Measurements from ENCODE around the gene HES5. TPM values are rescaled to one million over a fixed set of nuclear protein-coding genes. Genes with fewer than 3 reads are reported as not detected.

Gene HES5
- total and polyA plus RNA-seq, 2 donors (not counting 1 experiment from before 2014, with no cell fraction given) = not detected

DNA sequence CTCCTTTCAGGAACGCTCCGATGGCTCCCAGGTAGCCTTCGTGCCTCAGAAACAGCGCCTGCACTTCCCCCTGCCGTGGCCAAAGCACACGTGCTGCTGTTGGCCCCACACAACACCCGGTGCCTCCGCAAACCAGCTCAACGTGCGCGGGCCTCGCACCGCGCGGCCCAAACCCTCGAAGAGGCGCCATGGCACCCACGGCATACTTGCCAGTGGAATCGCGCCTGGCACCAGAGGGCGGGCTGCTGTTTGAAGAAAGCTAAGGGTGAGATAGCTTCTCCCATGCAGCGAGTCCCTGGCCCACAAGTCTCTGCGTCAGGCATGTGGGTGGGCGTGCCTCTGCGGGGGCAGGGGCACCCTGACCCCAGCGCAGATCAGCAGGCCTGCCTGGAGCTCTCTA, 11.5 kb downstream of the HES5 start:
- Histone ChIP-seq H2AFZ (ENCODE audit: low read length) (no peak overlapping the region), H3K9me3 (ENCODE audit: control insufficient read depth, insufficient read depth, low read depth, low read length) (no peaks in the 10 kb centered on the region), H3K4me1 (ENCODE audit: control insufficient read depth, extremely low read depth, insufficient read depth, low read length) (peaks cover 4% of the 10 kb centered on the region), H3K4me2 (ENCODE audit: extremely low read depth, insufficient read depth, low read length) (no peak overlapping the region), H3K36me3 (ENCODE audit: control insufficient read depth, insufficient read depth, low read length) (peaks cover 30% of the 10 kb centered on the region), H4K20me1 (ENCODE audit: control insufficient read depth, extremely low read depth, insufficient read depth, low read length) (no peaks in the 10 kb centered on the region), H3K4me3 (replicated peaks in 1 of 4; ENCODE audit: control extremely low read depth in 1 of 4, insufficient read depth in 1 of 4, low read depth in 3 of 4, low read length in 4 of 4) (no peak overlapping the region), H3K9ac (ENCODE audit: insufficient read depth, low read length) (no peak overlapping the region), H3K27me3 (ENCODE audit: control insufficient read depth, insufficient read depth, low read length) (no peaks in the 10 kb centered on the region), H3K27ac (ENCODE audit: insufficient read depth, low read length) (no peak overlapping the region), H3K79me2 (ENCODE audit: control insufficient read depth, insufficient read depth, low read length) (peaks cover 11% of the 10 kb centered on the region)
- TF ChIP-seq, protein P1, sequence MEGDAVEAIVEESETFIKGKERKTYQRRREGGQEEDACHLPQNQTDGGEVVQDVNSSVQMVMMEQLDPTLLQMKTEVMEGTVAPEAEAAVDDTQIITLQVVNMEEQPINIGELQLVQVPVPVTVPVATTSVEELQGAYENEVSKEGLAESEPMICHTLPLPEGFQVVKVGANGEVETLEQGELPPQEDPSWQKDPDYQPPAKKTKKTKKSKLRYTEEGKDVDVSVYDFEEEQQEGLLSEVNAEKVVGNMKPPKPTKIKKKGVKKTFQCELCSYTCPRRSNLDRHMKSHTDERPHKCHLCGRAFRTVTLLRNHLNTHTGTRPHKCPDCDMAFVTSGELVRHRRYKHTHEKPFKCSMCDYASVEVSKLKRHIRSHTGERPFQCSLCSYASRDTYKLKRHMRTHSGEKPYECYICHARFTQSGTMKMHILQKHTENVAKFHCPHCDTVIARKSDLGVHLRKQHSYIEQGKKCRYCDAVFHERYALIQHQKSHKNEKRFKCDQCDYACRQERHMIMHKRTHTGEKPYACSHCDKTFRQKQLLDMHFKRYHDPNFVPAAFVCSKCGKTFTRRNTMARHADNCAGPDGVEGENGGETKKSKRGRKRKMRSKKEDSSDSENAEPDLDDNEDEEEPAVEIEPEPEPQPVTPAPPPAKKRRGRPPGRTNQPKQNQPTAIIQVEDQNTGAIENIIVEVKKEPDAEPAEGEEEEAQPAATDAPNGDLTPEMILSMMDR (conservative IDR thresholded peaks at IDR 0.05 in 1 of 2, IDR thresholded peaks at IDR 0.05 in 1 of 2; ENCODE audit: low read depth in 1 of 2, low read length in 2 of 2) = no peak
- no peak for TF ChIP-seq EZH2 (IDR thresholded peaks at IDR 0.05; ENCODE audit: low read length, missing control alignments)
- DNase-seq (ENCODE audit: low read depth in 2 of 2) = no peak

DNA sequence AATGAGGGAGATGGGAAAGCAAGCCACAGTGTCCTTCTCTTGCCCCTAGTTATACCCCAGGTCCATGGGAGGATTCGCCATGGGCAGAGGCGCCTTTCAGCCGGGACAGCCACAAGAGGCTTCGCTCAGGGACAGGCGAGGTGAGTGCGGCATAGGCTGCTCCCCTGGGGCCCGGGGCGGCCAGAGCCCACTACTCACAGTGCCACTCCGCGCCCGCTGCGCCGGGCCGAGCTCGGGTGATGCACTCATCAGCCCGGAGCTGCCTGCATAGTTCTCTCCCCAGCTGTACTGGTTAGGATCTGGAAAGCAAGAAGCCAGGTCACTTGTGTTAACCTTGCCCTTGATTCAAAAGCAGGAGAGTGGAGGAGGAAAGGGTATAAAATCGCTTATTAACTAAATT, 12.1 kb downstream of the HES5 start:
- H2AFZ ChIP-seq (ENCODE audit: low read length) = no peak overlapping the region
- H3K27ac ChIP-seq (ENCODE audit: insufficient read depth, low read length) = no peak overlapping the region
- no peak overlapping the region for H3K4me2 ChIP-seq (ENCODE audit: extremely low read depth, insufficient read depth, low read length)
- H3K36me3 ChIP-seq (ENCODE audit: control insufficient read depth, insufficient read depth, low read length) = peaks cover 33% of the 10 kb centered on the region
- no peaks in the 10 kb centered on the region for H4K20me1 ChIP-seq (ENCODE audit: control insufficient read depth, extremely low read depth, insufficient read depth, low read length)
- TF ChIP-seq EZH2 (IDR thresholded peaks at IDR 0.05; ENCODE audit: low read length, missing control alignments) = no peak
- TF ChIP-seq, protein P1 (conservative IDR thresholded peaks at IDR 0.05 in 1 of 2, IDR thresholded peaks at IDR 0.05 in 1 of 2; ENCODE audit: low read depth in 1 of 2, low read length in 2 of 2) = no peak
- no peaks in the 10 kb centered on the region for H3K9me3 ChIP-seq (ENCODE audit: control insufficient read depth, insufficient read depth, low read depth, low read length)
- no peak overlapping the region for H3K9ac ChIP-seq (ENCODE audit: insufficient read depth, low read length)
- no peak for DNase-seq (ENCODE audit: low read depth in 2 of 2)
- no peak overlapping the region for H3K4me3 ChIP-seq (replicated peaks in 1 of 4; ENCODE audit: control extremely low read depth in 1 of 4, insufficient read depth in 1 of 4, low read depth in 3 of 4, low read length in 4 of 4)
- peaks cover 5% of the 10 kb centered on the region for H3K79me2 ChIP-seq (ENCODE audit: control insufficient read depth, insufficient read depth, low read length)
- H3K27me3 ChIP-seq (ENCODE audit: control insufficient read depth, insufficient read depth, low read length) = no peaks in the 10 kb centered on the region
- H3K4me1 ChIP-seq (ENCODE audit: control insufficient read depth, extremely low read depth, insufficient read depth, low read length) = no peaks in the 10 kb centered on the region

DNA sequence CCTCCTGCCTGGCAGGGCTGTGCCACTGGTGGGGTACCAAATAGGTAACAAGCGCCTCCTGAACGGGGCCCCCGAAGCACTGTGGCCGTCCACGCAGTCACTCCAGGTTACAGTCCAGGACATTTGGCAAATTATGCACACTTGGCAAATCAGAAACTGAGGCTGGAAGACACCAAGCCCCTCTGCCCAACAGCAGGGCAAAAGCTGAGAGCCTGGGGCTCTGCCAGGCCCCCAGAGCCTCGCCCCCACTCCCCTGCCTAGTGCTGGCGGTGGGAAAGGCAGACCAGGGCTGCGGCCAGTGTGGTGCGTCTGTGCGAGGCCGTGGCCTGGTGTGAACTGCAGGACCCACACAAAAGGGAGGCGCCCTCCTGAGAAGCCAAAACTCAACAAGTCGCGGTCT, 13.1 kb downstream of the HES5 start:
- Histone ChIP-seq H2AFZ (ENCODE audit: low read length) (no peak overlapping the region), H3K9me3 (ENCODE audit: control insufficient read depth, insufficient read depth, low read depth, low read length) (no peaks in the 10 kb centered on the region), H3K4me1 (ENCODE audit: control insufficient read depth, extremely low read depth, insufficient read depth, low read length) (no peaks in the 10 kb centered on the region), H3K4me2 (ENCODE audit: extremely low read depth, insufficient read depth, low read length) (no peak overlapping the region), H3K4me3 (replicated peaks in 1 of 4; ENCODE audit: control extremely low read depth in 1 of 4, insufficient read depth in 1 of 4, low read depth in 3 of 4, low read length in 4 of 4) (no peak overlapping the region), H3K36me3 (ENCODE audit: control insufficient read depth, insufficient read depth, low read length) (peaks cover 35% of the 10 kb centered on the region), H3K9ac (ENCODE audit: insufficient read depth, low read length) (no peak overlapping the region), H4K20me1 (ENCODE audit: control insufficient read depth, extremely low read depth, insufficient read depth, low read length) (no peaks in the 10 kb centered on the region), H3K27me3 (ENCODE audit: control insufficient read depth, insufficient read depth, low read length) (no peaks in the 10 kb centered on the region), H3K79me2 (ENCODE audit: control insufficient read depth, insufficient read depth, low read length) (peaks cover under 1% of the 10 kb centered on the region), H3K27ac (ENCODE audit: insufficient read depth, low read length) (no peak overlapping the region)
- TF ChIP-seq, protein P1 (conservative IDR thresholded peaks at IDR 0.05 in 1 of 2, IDR thresholded peaks at IDR 0.05 in 1 of 2; ENCODE audit: low read depth in 1 of 2, low read length in 2 of 2) = no peak
- TF ChIP-seq EZH2 (IDR thresholded peaks at IDR 0.05; ENCODE audit: low read length, missing control alignments) = no peak
- no peak for DNase-seq (ENCODE audit: low read depth in 2 of 2)

All from fibroblast of lung (primary cell).